ENCODE results near the gene FAM120A.
A peak's percentile ranks its signal among the peaks of the same experiment; 100 is the strongest.

Gene FAM120A

GRCh38 chr9:93562157-93562556, 110.7 kb downstream of the FAM120A start:
- no peak for DNase-seq (ENCODE audit: low read depth)
- no peak overlapping the region for H3K4me3 ChIP-seq (ENCODE audit: low read length)
- TF ChIP-seq CTCF (conservative IDR thresholded peaks at IDR 0.05; ENCODE audit: low read depth, low read length), result no peak

- TF ChIP-seq CTCF (conservative IDR thresholded peaks at IDR 0.05; ENCODE audit: low read depth, low read length), result no peak
- H3K4me3 ChIP-seq (ENCODE audit: low read length), result no peak overlapping the region
- no peak for DNase-seq (ENCODE audit: low read depth)
Observed at GRCh38 chr9:93565089-93565488, 113.6 kb downstream of the FAM120A start.

GRCh38 chr9:93566408-93567270, 115.2 kb downstream of the FAM120A start:
- peak overlapping the region; percentile 65 for H3K4me3 ChIP-seq (ENCODE audit: low read length)
- peak; percentile 76 for DNase-seq (ENCODE audit: low read depth)
- peak; percentile 91 for TF ChIP-seq CTCF (conservative IDR thresholded peaks at IDR 0.05; ENCODE audit: low read depth, low read length)

GRCh38 chr9:93567271-93567959, 115.9 kb downstream of the FAM120A start:
- peak overlapping the region; percentile 65 for H3K4me3 ChIP-seq (ENCODE audit: low read length)
- DNase-seq (ENCODE audit: low read depth), result no peak
- TF ChIP-seq CTCF (conservative IDR thresholded peaks at IDR 0.05; ENCODE audit: low read depth, low read length), result no peak

- no peak for DNase-seq (ENCODE audit: low read depth)
- H3K4me3 ChIP-seq (ENCODE audit: low read length), result no peak overlapping the region
- TF ChIP-seq CTCF (conservative IDR thresholded peaks at IDR 0.05; ENCODE audit: low read depth, low read length), result no peak
Observed at GRCh38 chr9:93568169-93568568, 116.7 kb downstream of the FAM120A start.

GRCh38 chr9:93569621-93570174, 118.2 kb downstream of the FAM120A start:
- no peak for TF ChIP-seq CTCF (conservative IDR thresholded peaks at IDR 0.05; ENCODE audit: low read depth, low read length)
- no peak overlapping the region for H3K4me3 ChIP-seq (ENCODE audit: low read length)
- DNase-seq (ENCODE audit: low read depth), result no peak
